ENCODE measurements around the gene C16orf90.
"Not testable (repeated sequence)": the region's sequence is repeated elsewhere in the genome, so short reads cannot be mapped to it uniquely, and the experiment has no call there.

The C16orf90 gene

GRCh38 chr16:3511286-3512180 is 16.2 kb upstream of the C16orf90 start:
- DNase-seq: no peak

- DNase-seq: peak; percentile 39 to 54
Observed at GRCh38 chr16:3510416-3510815, 15.1 kb upstream of the C16orf90 start.

GRCh38 chr16:3509470-3509928 is 14.2 kb upstream of the C16orf90 start:
- DNase-seq: no peak

- DNase-seq: no peak
Observed at GRCh38 chr16:3508736-3509135, 13.4 kb upstream of the C16orf90 start.

GRCh38 chr16:3503523-3503922 is 8.2 kb upstream of the C16orf90 start:
- DNase-seq: no peak

GRCh38 chr16:3501783-3502400 is 6.6 kb upstream of the C16orf90 start:
- no peak for DNase-seq

GRCh38 chr16:3501412-3501761 is 6.1 kb upstream of the C16orf90 start:
- not testable (repeated sequence) for DNase-seq

GRCh38 chr16:3498988-3499387 is 3.7 kb upstream of the C16orf90 start:
- DNase-seq: no peak

GRCh38 chr16:3497771-3498170 is 2.5 kb upstream of the C16orf90 start:
- no peak for DNase-seq

GRCh38 chr16:3496386-3496785 is 1.1 kb upstream of the C16orf90 start:
- DNase-seq: no peak

- no peak for DNase-seq
Observed at GRCh38 chr16:3494386-3494973, 809 bp downstream of the C16orf90 start.

- no peak for DNase-seq
Observed at GRCh38 chr16:3492356-3492755, 2.9 kb downstream of the C16orf90 start.

- no peak for DNase-seq
Observed at GRCh38 chr16:3490911-3491629, 4.2 kb downstream of the C16orf90 start.

GRCh38 chr16:3488801-3489200 is 6.5 kb downstream of the C16orf90 start:
- no peak for DNase-seq

- DNase-seq: no peak
Observed at GRCh38 chr16:3487521-3488410, 7.5 kb downstream of the C16orf90 start.

GRCh38 chr16:3486506-3487215 is 8.6 kb downstream of the C16orf90 start:
- DNase-seq: no peak

GRCh38 chr16:3485821-3486505 is 9.3 kb downstream of the C16orf90 start:
- no peak for DNase-seq

- DNase-seq: no peak
Observed at GRCh38 chr16:3485097-3485745, 10.1 kb downstream of the C16orf90 start.

GRCh38 chr16:3484318-3485096 is 10.8 kb downstream of the C16orf90 start:
- no peak for DNase-seq

Data from inflammatory macrophage (primary cell).